Vagina (tissue), 2 donors: ENCODE data around the gene PCDHGA6.

Experiments used
- POLR2A ChIP-seq, 2 donors: fragments of 450-650 bp; IDR thresholded peaks; one replicate each; pipeline ENCODE4 v1.6.1; 2017; ENCODE audit warnings: antibody characterized with exemption in 2 of 2, mild to moderate bottlenecking in 2 of 2, moderate library complexity in 2 of 2
- POLR2AphosphoS5 ChIP-seq, 2 donors: sonication (generic); formaldehyde crosslinking; IDR thresholded peaks; one replicate each; pipeline ENCODE4 v1.9.0; 2017; ENCODE audit warnings: antibody characterized with exemption in 2 of 2, mild to moderate bottlenecking in 2 of 2, low read depth in 1 of 2; ENCODE audit not compliant: insufficient read depth in 1 of 2
- TF ChIP-seq, protein P1 (sequence below), 3 experiments: fragments of 450-650 bp in 2 of 3; fragments of 200-600 bp in 1 of 3; sonication (generic) in 1 of 3; IDR thresholded peaks; one replicate each; pipeline ENCODE4 v1.5.1; 2017 to 2019; ENCODE audit warnings: antibody characterized with exemption in 3 of 3, mild to moderate bottlenecking in 2 of 3, moderate library complexity in 2 of 3

GRCh38 chr5:141420855-141421488, 47.3 kb downstream of the PCDHGA6 start, which contains the start of gene PCDHGA11:
- TF ChIP-seq POLR2A (IDR thresholded peaks at IDR 0.05): no peak
- TF ChIP-seq, protein P1, sequence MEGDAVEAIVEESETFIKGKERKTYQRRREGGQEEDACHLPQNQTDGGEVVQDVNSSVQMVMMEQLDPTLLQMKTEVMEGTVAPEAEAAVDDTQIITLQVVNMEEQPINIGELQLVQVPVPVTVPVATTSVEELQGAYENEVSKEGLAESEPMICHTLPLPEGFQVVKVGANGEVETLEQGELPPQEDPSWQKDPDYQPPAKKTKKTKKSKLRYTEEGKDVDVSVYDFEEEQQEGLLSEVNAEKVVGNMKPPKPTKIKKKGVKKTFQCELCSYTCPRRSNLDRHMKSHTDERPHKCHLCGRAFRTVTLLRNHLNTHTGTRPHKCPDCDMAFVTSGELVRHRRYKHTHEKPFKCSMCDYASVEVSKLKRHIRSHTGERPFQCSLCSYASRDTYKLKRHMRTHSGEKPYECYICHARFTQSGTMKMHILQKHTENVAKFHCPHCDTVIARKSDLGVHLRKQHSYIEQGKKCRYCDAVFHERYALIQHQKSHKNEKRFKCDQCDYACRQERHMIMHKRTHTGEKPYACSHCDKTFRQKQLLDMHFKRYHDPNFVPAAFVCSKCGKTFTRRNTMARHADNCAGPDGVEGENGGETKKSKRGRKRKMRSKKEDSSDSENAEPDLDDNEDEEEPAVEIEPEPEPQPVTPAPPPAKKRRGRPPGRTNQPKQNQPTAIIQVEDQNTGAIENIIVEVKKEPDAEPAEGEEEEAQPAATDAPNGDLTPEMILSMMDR (IDR thresholded peaks at IDR 0.05): peak in 1 of 3 experiments; percentile 13
- TF ChIP-seq POLR2AphosphoS5 (IDR thresholded peaks at IDR 0.05; ENCODE audit: insufficient read depth in 1 of 2, low read depth in 1 of 2): no peak
